Endothelial cell of umbilical vein (primary cell): Measurements from ENCODE around the gene NR4A1.

ENCODE experiments used
- CTCF ChIP-seq, 2 donors: IDR thresholded peaks; 1 replicate in 1 of 2; 2 replicates in 1 of 2; pipeline ENCODE4 v1.5.1; 2011; ENCODE audit warnings: low read length in 2 of 2, mild to moderate bottlenecking in 2 of 2, moderate library complexity in 2 of 2, control low read depth in 1 of 2, inconsistent platforms in 1 of 2, low read depth in 1 of 2; ENCODE audit not compliant: insufficient read depth in 1 of 2; ENCODE audit errors: extremely low read depth in 1 of 2
- EZH2 ChIP-seq: IDR thresholded peaks from 2 replicates; pipeline ENCODE4 v1.6.1; 2012; ENCODE audit warnings: borderline replicate concordance, low read depth, mild to moderate bottlenecking, moderate library complexity, low read length, inconsistent platforms; ENCODE audit not compliant: severe bottlenecking
- GATA2 ChIP-seq: IDR thresholded peaks from 2 replicates; pipeline ENCODE4 v1.7.0; 2011; ENCODE audit warnings: low read depth, mild to moderate bottlenecking, moderate library complexity, mixed read lengths, low read length; ENCODE audit not compliant: insufficient read length, insufficient read depth
- JUN ChIP-seq: IDR thresholded peaks from 2 replicates; pipeline ENCODE4 v1.6.1; 2011; ENCODE audit warnings: borderline replicate concordance, low read depth; ENCODE audit not compliant: insufficient read length, insufficient read depth
- MYC ChIP-seq: IDR thresholded peaks from one replicate; pipeline ENCODE4 v1.6.1; 2011; ENCODE audit warnings: mild to moderate bottlenecking, low read depth, low read length
- POLR2A ChIP-seq: IDR thresholded peaks from 2 replicates; pipeline ENCODE4 v1.6.1; 2012; ENCODE audit warnings: low read depth, mild to moderate bottlenecking, control low read depth, low read length
- POLR2AphosphoS5 ChIP-seq: IDR thresholded peaks from 2 replicates; pipeline ENCODE4 v1.6.1; 2012; ENCODE audit warnings: low read depth, mild to moderate bottlenecking, control low read depth, low read length, moderate library complexity; ENCODE audit not compliant: insufficient read depth
- TF ChIP-seq, protein P1 (sequence below): IDR thresholded peaks from 2 replicates; pipeline ENCODE4 v1.6.1; 2011; ENCODE audit not compliant: insufficient read depth, insufficient read length

- TF ChIP-seq CTCF (IDR thresholded peaks at IDR 0.05; ENCODE audit: extremely low read depth in 1 of 2, insufficient read depth in 1 of 2, low read depth in 1 of 2, low read length in 2 of 2) (no peak), POLR2A (no peak), POLR2AphosphoS5 (no peak), EZH2 (no peak), JUN (no peak), MYC (no peak), GATA2 (no peak)
- TF ChIP-seq, protein P1, sequence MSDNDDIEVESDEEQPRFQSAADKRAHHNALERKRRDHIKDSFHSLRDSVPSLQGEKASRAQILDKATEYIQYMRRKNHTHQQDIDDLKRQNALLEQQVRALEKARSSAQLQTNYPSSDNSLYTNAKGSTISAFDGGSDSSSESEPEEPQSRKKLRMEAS: no peak
Measured at GRCh38 chr12:52057638-52058576, 6.7 kb downstream of the NR4A1 start.
